GM18861 (cell line): ENCODE results near the gene C1orf52.
"Not testable (repeated sequence)": the region's sequence is repeated elsewhere in the genome, so short reads cannot be mapped to it uniquely, and the experiment has no call there.

Experiments used
- ATAC-seq: cut with Tn5 transposase; IDR thresholded peaks from one replicate; pipeline ENCODE4 v1.9.1; 2021; ENCODE audit not compliant: unreplicated experiment

The C1orf52 gene

GRCh38 chr1:85278853-85279314 lies 19.4 kb upstream of the C1orf52 start:
- no peak for ATAC-seq

GRCh38 chr1:85277802-85278201 lies 18.3 kb upstream of the C1orf52 start:
- ATAC-seq: no peak

- no peak for ATAC-seq
Measured at GRCh38 chr1:85276978-85277639, 17.6 kb upstream of the C1orf52 start.

GRCh38 chr1:85276215-85276977 lies 16.9 kb upstream of the C1orf52 start, which contains the start of gene BCL10:
Gene BCL10, minus strand, starts transcription at chr1:85276632. Its CDS starts 280 bp downstream, at chr1:85276352.
- ATAC-seq: peak; percentile 95

GRCh38 chr1:85275701-85276214 lies 16.3 kb upstream of the C1orf52 start:
- no peak for ATAC-seq

DNA sequence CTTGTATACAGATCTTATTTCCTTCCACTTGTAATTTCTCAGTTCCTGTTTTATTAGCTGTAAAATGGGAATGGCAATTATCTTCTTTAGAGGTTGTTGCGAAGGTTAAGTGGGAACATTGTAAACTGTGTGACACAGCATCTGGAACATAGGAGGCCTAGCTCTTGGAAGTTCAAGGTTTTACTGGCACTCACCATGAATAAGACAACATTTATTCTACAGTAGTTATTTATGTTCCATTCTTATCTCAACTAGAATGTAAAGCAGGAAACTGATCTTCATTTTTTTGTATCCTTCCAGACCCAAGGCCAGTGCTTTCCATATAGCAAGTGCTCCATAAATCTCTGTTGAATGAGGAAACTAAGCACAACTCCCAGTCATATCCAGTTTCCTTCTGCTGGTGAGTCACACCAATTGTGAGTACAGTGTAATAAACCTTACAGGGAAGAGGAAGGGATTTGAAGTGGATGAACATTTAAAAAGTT lies 15.5 kb upstream of the C1orf52 start:
- no peak for ATAC-seq

DNA sequence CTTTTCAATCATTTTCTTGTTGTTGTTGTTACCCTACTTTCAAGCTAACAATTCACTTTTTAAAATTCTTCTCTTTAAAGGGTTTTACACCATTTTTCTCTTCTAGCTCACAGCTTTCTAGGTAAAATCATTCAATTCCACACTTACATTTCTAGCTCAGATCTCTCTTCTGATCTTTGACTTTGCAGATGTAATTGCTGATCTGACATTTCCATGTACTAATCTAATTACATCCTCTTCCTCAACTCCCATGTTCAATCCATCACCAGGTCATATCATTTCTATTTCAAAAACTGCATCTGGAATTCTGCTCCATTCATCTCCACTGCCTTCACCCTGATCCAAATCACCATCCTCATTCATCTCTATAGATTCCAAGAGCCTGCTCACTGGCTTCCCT lies 13.9 kb upstream of the C1orf52 start:
- no peak for ATAC-seq

DNA sequence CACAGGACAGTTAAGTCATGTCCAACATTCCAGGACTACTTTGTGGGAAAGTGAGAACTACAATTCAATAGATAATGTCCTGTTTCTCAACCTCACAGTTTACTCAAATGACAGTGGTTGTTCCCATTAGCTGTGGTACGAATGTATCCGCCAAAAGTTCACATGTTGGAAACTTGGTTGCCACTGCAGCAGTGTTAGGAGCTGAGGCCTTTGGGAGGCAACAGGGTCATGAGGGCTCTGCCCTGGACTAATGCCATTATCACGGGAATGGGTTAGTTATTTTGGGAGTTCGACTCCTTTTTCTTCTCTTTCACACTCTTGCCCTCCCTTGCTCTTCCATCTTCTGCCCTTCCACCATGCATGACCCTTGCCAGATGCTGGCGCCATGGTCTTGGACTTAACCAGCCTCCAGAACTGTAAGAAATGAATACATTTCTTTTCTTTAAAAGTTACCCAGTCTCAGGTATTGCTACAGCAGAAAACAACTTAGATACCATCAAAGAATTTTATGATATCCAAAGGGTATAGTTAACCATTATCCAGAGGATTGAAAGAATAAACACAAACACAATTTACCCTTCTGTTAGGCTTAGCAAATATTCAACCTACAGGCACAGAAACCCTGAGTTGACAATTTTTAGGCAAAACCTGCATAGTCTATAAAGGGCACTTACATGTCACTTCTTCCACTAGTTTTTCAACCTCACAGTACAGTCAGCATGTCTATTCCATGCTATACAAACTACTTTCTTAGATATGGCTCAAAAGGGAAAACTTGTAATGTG lies 9.5 kb upstream of the C1orf52 start:
- no peak for ATAC-seq

GRCh38 chr1:85267313-85267712 lies 7.9 kb upstream of the C1orf52 start:
- ATAC-seq: no peak

DNA sequence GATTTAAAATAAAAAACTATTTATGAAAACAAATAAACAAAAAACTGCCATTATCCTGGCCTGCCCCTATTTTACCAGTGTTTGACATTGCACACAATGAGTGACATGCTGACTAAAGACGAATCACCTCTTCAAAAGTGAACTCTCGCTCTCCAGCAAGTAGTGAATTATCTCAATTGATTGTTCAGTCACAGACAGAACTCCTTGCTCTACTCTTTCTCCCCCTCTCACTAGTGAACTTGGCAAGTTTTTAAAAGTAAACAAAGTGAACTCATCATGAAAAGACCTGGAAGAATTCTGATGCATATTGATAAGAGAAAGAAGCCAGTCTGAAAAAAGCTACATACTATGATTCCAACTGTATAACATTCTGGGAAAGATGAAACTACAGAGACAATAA lies 4.7 kb upstream of the C1orf52 start:
- no peak for ATAC-seq

GRCh38 chr1:85262985-85263384 lies 3.5 kb upstream of the C1orf52 start:
- no peak for ATAC-seq

- no peak for ATAC-seq
Measured at GRCh38 chr1:85259912-85260274, 431 bp upstream of the C1orf52 start.

- no peak for ATAC-seq
Measured at GRCh38 chr1:85258536-85259117, 835 bp downstream of the C1orf52 start.

- ATAC-seq: not testable (repeated sequence)
Measured at GRCh38 chr1:85249042-85249441, 10.4 kb downstream of the C1orf52 start.

GRCh38 chr1:85245891-85246290 lies 13.6 kb downstream of the C1orf52 start:
- no peak for ATAC-seq

- no peak for ATAC-seq
Measured at GRCh38 chr1:85245456-85245855, 14.0 kb downstream of the C1orf52 start.

GRCh38 chr1:85244271-85245061 lies 15.0 kb downstream of the C1orf52 start:
- ATAC-seq: no peak

GRCh38 chr1:85243372-85243771 lies 16.1 kb downstream of the C1orf52 start:
- ATAC-seq: no peak

DNA sequence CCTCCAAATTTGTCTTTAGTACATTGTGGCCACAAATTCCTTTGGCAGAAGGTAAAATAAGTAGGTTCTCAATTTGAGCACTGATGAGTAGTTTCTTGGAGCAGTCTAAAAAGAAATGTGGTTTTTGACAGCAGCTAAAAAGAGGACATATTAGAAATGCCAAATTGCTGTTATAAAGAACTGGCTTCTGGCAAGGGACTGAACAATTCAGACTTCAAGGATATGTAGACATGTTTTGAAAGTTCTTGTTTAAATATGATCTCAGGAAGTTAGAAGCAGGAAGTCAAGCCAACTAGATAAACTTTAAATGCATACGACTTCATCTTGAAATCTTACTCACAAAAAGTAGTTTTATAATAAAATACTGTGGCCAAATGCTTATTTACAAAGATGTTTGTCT lies 18.8 kb downstream of the C1orf52 start:
- no peak for ATAC-seq

GRCh38 chr1:85240174-85240601 lies 19.3 kb downstream of the C1orf52 start:
- no peak for ATAC-seq
